ENCODE data around the gene PTGR2.
"Not testable (repeated sequence)": the region's sequence is repeated elsewhere in the genome, so short reads cannot be mapped to it uniquely, and the experiment has no call there.

PTGR2 gene

GRCh38 chr14:73862480-73862879 is 10.8 kb downstream of the PTGR2 start:
- no peak overlapping the region for H3K9ac ChIP-seq (ENCODE audit: low read length)
- H3K4me1 ChIP-seq (ENCODE audit: insufficient read depth, low read length, severe bottlenecking), result no peaks in the 10 kb centered on the region
- no peaks in the 10 kb centered on the region for H3K27me3 ChIP-seq (ENCODE audit: insufficient read depth, low read length)
- H3K9me2 ChIP-seq (ENCODE audit: low read depth, low read length), result no peaks in the 10 kb centered on the region
- H3K4me2 ChIP-seq (ENCODE audit: low read length), result no peak overlapping the region
- no peaks in the 10 kb centered on the region for H3K79me2 ChIP-seq (ENCODE audit: insufficient read depth, low read length)
- no peak overlapping the region for H2AFZ ChIP-seq (ENCODE audit: low read length)
- H3F3A ChIP-seq (ENCODE audit: insufficient read depth, low read length), result no peaks in the 10 kb centered on the region
- H3K27ac ChIP-seq (ENCODE audit: low read depth, low read length, poor library complexity, severe bottlenecking), result no peak overlapping the region
- H3K9me3 ChIP-seq (ENCODE audit: low read length), result no peaks in the 10 kb centered on the region
- H4K20me1 ChIP-seq (ENCODE audit: insufficient read depth, low read length), result no peaks in the 10 kb centered on the region
- H3K36me3 ChIP-seq (ENCODE audit: insufficient read depth, low read length), result peaks cover 5% of the 10 kb centered on the region
- TF ChIP-seq, protein P1, sequence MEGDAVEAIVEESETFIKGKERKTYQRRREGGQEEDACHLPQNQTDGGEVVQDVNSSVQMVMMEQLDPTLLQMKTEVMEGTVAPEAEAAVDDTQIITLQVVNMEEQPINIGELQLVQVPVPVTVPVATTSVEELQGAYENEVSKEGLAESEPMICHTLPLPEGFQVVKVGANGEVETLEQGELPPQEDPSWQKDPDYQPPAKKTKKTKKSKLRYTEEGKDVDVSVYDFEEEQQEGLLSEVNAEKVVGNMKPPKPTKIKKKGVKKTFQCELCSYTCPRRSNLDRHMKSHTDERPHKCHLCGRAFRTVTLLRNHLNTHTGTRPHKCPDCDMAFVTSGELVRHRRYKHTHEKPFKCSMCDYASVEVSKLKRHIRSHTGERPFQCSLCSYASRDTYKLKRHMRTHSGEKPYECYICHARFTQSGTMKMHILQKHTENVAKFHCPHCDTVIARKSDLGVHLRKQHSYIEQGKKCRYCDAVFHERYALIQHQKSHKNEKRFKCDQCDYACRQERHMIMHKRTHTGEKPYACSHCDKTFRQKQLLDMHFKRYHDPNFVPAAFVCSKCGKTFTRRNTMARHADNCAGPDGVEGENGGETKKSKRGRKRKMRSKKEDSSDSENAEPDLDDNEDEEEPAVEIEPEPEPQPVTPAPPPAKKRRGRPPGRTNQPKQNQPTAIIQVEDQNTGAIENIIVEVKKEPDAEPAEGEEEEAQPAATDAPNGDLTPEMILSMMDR (IDR thresholded peaks at IDR 0.05; ENCODE audit: low read length), result no peak
- no peak for TF ChIP-seq EZH2 (IDR thresholded peaks at IDR 0.05; ENCODE audit: borderline replicate concordance, low read length)
- H3K4me3 ChIP-seq (ENCODE audit: low read depth, low read length, poor library complexity, severe bottlenecking), result no peak overlapping the region

- Histone ChIP-seq H3K79me2 (ENCODE audit: insufficient read depth, low read length) (no peaks in the 10 kb centered on the region), H3K9me3 (ENCODE audit: low read length) (no peaks in the 10 kb centered on the region), H3F3A (ENCODE audit: insufficient read depth, low read length) (no peaks in the 10 kb centered on the region), H3K9me2 (ENCODE audit: low read depth, low read length) (no peaks in the 10 kb centered on the region), H4K20me1 (ENCODE audit: insufficient read depth, low read length) (no peaks in the 10 kb centered on the region), H3K4me3 (ENCODE audit: low read depth, low read length, poor library complexity, severe bottlenecking) (no peak overlapping the region), H3K27me3 (ENCODE audit: insufficient read depth, low read length) (no peaks in the 10 kb centered on the region), H2AFZ (ENCODE audit: low read length) (no peak overlapping the region), H3K9ac (ENCODE audit: low read length) (no peak overlapping the region), H3K36me3 (ENCODE audit: insufficient read depth, low read length) (peaks cover 5% of the 10 kb centered on the region), H3K27ac (ENCODE audit: low read depth, low read length, poor library complexity, severe bottlenecking) (no peak overlapping the region), H3K4me2 (ENCODE audit: low read length) (no peak overlapping the region), H3K4me1 (ENCODE audit: insufficient read depth, low read length, severe bottlenecking) (peaks cover 6% of the 10 kb centered on the region)
- TF ChIP-seq EZH2 (IDR thresholded peaks at IDR 0.05; ENCODE audit: borderline replicate concordance, low read length), result no peak
- TF ChIP-seq, protein P1 (IDR thresholded peaks at IDR 0.05; ENCODE audit: low read length), result no peak
Measured at GRCh38 chr14:73863209-73863608, 11.6 kb downstream of the PTGR2 start.

GRCh38 chr14:73865534-73866113 is 14.0 kb downstream of the PTGR2 start:
- Histone ChIP-seq H3K36me3 (ENCODE audit: insufficient read depth, low read length) (peaks cover 5% of the 10 kb centered on the region), H3F3A (ENCODE audit: insufficient read depth, low read length) (no peaks in the 10 kb centered on the region), H3K27me3 (ENCODE audit: insufficient read depth, low read length) (no peaks in the 10 kb centered on the region), H3K4me3 (ENCODE audit: low read depth, low read length, poor library complexity, severe bottlenecking) (no peak overlapping the region), H3K9me3 (ENCODE audit: low read length) (no peaks in the 10 kb centered on the region), H3K27ac (ENCODE audit: low read depth, low read length, poor library complexity, severe bottlenecking) (no peak overlapping the region), H3K4me2 (ENCODE audit: low read length) (no peak overlapping the region), H3K9ac (ENCODE audit: low read length) (no peak overlapping the region), H4K20me1 (ENCODE audit: insufficient read depth, low read length) (no peaks in the 10 kb centered on the region), H2AFZ (ENCODE audit: low read length) (no peak overlapping the region), H3K79me2 (ENCODE audit: insufficient read depth, low read length) (no peaks in the 10 kb centered on the region), H3K9me2 (ENCODE audit: low read depth, low read length) (no peaks in the 10 kb centered on the region), H3K4me1 (ENCODE audit: insufficient read depth, low read length, severe bottlenecking) (peaks cover 6% of the 10 kb centered on the region)
- TF ChIP-seq, protein P1 (IDR thresholded peaks at IDR 0.05; ENCODE audit: low read length), result no peak
- TF ChIP-seq EZH2 (IDR thresholded peaks at IDR 0.05; ENCODE audit: borderline replicate concordance, low read length), result no peak

DNA sequence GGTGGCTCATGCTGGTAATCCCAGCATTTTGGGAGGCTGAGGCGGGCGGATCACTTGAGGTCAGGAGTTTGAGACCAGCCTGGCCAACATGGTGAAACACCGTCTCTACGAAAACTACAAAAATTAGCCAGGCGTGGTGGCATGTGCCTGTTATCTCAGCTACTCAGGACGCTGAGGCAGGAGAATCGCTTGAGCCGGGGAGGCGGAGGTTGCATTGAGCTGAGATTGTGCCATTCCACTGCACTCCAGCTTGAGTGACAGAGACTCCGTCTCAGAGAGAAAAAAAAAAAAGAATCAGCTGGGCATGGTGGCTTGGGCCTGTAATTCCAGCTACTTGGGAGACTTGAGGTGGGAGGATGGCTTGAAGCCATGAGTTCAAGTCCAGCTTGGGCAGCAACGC is 18.1 kb downstream of the PTGR2 start:
- H3K9me2 ChIP-seq (ENCODE audit: low read depth, low read length); H3K27ac ChIP-seq (ENCODE audit: low read depth, low read length, poor library complexity, severe bottlenecking); H2AFZ ChIP-seq (ENCODE audit: low read length); H3K79me2 ChIP-seq (ENCODE audit: insufficient read depth, low read length); H3K4me3 ChIP-seq (ENCODE audit: low read depth, low read length, poor library complexity, severe bottlenecking); H3K9me3 ChIP-seq (ENCODE audit: low read length); H3F3A ChIP-seq (ENCODE audit: insufficient read depth, low read length); H3K27me3 ChIP-seq (ENCODE audit: insufficient read depth, low read length); H4K20me1 ChIP-seq (ENCODE audit: insufficient read depth, low read length); H3K4me1 ChIP-seq (ENCODE audit: insufficient read depth, low read length, severe bottlenecking); H3K4me2 ChIP-seq (ENCODE audit: low read length); H3K36me3 ChIP-seq (ENCODE audit: insufficient read depth, low read length); H3K9ac ChIP-seq (ENCODE audit: low read length): not testable (repeated sequence)

Measured in OCI-LY1 (cell line).